Stomach (tissue), 9 donors: ENCODE results near the gene SLC5A5. TPM values are rescaled to one million over a fixed set of nuclear protein-coding genes. Genes with fewer than 3 reads are reported as not detected.
A peak's percentile ranks its signal among the peaks of the same experiment; 100 is the strongest.
"Not testable (repeated sequence)": the region's sequence is repeated elsewhere in the genome, so short reads cannot be mapped to it uniquely, and the experiment has no call there.

Experiments used
- DNase-seq, 2 donors: peaks; one replicate each; pipeline versions ENCODE4 v3.0.0 to v3.0.0-alpha.2; 2013 to 2019
- H3K27ac ChIP-seq, 5 donors: fragments of 200-600 bp in 4 of 5; sonication (generic) in 4 of 5; one replicate each; pipeline ENCODE4 v1.5.1; 2013 to 2019; ENCODE audit warnings: mild to moderate bottlenecking in 1 of 5, moderate library complexity in 1 of 5
- H3K27me3 ChIP-seq, 3 donors: fragments of 200-600 bp; sonication (generic); one replicate each; pipeline ENCODE4 v1.5.1; 2017 to 2019; ENCODE audit warnings: mixed run types in 1 of 3
- H3K36me3 ChIP-seq, 4 donors: fragments of 200-600 bp; sonication (generic); 1 replicate in 3 of 4; 2 replicates in 1 of 4; pipeline ENCODE4 v1.5.1; 2016 to 2019
- H3K4me1 ChIP-seq, 4 donors: fragments of 200-600 bp; sonication (generic); one replicate each; pipeline ENCODE4 v1.5.1; 2016 to 2019
- H3K4me3 ChIP-seq, 4 donors: fragments of 200-600 bp; sonication (generic) in 3 of 4; one replicate each; pipeline ENCODE4 v1.5.1; 2016 to 2019; ENCODE audit warnings: mild to moderate bottlenecking in 1 of 4
- H3K9me3 ChIP-seq, 4 donors: fragments of 200-600 bp; sonication (generic); one replicate each; pipeline ENCODE4 v1.5.1; 2016 to 2019
- EP300 ChIP-seq: sonication (generic); formaldehyde crosslinking; IDR thresholded peaks from one replicate; pipeline ENCODE4 v1.6.1; 2017; ENCODE audit warnings: antibody characterized with exemption
- POLR2A ChIP-seq, 4 donors: fragments of 450-650 bp; IDR thresholded peaks; one replicate each; pipeline ENCODE4 v1.6.1; 2016; ENCODE audit warnings: antibody characterized with exemption in 4 of 4, control low read depth in 2 of 4, mild to moderate bottlenecking in 1 of 4, moderate library complexity in 1 of 4
- POLR2AphosphoS5 ChIP-seq, 3 donors: sonication (generic); formaldehyde crosslinking; IDR thresholded peaks; one replicate each; pipeline ENCODE4 v1.6.1; 2016; ENCODE audit warnings: antibody characterized with exemption in 3 of 3
- WGBS, 5 donors: extraction: QIAGEN DNeasy Blood & Tissue Kit in 3 of 5; methylation state at CpG; one replicate each; pipeline versions ENCODE4 v1.1.5 to v1.1.7; 2013 to 2018; 5-methylcytosine and 5-hydroxymethylcytosine counted together
- intact Hi-C: fragments of 100-400 bp; cut with DNase I; formaldehyde crosslinking; loops from one replicate; pipeline ENCODE4 v1.15.1; 2023; ENCODE audit warnings: low total_unique reads
- polyA plus RNA-seq, 3 donors: library from polyadenylated mRNA; stranded (reverse); fragments of 200-250 nt; gene quantifications; one replicate each; pipeline ENCODE4 v1.2.3, GENCODE V29; 2013
- total RNA-seq, 5 donors: library from RNA; depleted of rRNA; stranded (reverse); fragments of >200 nt; gene quantifications; one replicate each; pipeline versions ENCODE4 v1.1.0 to v1.2.3, GENCODE V29; 2014 to 2016
- TF ChIP-seq, protein P1 (sequence below), 7 experiments: fragments of 450-650 bp in 4 of 7; fragments of 200-600 bp in 3 of 7; sonication (generic) in 3 of 7; IDR thresholded peaks; one replicate each; pipeline ENCODE4 v1.5.1; 2016 to 2019; ENCODE audit warnings: antibody characterized with exemption in 7 of 7, control low read depth in 2 of 7, mild to moderate bottlenecking in 1 of 7
- donor health status: healthy with polysubstance abuse.
- donor health status: Bipolar disorder and iron deficiency.
- donor health status: healthy.

Gene SLC5A5
- total and polyA plus RNA-seq, 8 donors = 1.3 to 116 (median 19.7) TPM; not detected in 1

DNA sequence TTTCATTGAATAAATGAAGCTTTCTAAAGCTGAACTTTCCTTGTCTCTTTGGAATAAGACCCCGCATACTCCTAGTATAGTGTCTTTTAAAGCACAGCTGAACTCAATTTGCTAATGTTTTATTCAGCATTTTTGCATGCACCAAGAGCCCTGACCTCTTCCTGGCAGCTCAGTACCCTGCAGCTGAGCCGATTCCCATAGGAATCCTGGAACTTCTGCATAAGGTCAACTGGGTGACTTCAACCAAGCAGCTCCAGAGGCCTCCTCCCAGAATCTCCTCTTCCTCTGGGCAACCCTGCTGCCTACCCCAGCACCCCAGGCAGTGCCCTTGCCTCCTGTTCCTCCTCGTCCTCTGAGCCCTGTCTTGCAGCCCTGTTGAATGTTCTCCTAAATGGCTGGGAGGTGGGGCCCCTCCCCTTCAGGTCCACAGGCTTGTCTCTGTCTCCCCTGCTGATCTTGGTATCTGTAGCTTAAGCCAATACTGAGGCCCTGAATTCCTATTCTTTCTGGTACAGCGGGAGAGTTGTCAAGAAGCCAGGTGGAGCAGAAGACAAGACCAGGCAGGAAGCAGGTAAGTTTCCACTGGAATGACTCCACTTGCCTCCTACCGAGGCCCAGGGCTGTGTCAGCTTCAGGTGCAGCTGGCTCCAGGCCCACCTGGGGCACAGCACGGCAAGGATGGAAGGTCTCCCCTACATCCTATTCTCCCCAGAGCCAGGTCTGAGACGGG is 37.4 kb downstream of the SLC5A5 start:
- Histone ChIP-seq H3K9me3 (peaks cover 0 to 30% (median 27%) of the 10 kb centered on the region in 4 donors), H3K27ac (no peak overlapping the region), H3K4me1 (no peaks in the 10 kb centered on the region), H3K27me3 (peaks cover 0 to 13% (median 0%) of the 10 kb centered on the region in 3 donors), H3K36me3 (no peaks in the 10 kb centered on the region), H3K4me3 (no peak overlapping the region)
- DNase-seq = no peak
- intact Hi-C loops = no loop called here
- WGBS, 5 donors = 42 to 68% (median 53%) methylated on average over 7 of the region's 7 CpGs
- no peak for TF ChIP-seq POLR2A (IDR thresholded peaks at IDR 0.05)
- no peak for TF ChIP-seq EP300
- TF ChIP-seq, protein P1, sequence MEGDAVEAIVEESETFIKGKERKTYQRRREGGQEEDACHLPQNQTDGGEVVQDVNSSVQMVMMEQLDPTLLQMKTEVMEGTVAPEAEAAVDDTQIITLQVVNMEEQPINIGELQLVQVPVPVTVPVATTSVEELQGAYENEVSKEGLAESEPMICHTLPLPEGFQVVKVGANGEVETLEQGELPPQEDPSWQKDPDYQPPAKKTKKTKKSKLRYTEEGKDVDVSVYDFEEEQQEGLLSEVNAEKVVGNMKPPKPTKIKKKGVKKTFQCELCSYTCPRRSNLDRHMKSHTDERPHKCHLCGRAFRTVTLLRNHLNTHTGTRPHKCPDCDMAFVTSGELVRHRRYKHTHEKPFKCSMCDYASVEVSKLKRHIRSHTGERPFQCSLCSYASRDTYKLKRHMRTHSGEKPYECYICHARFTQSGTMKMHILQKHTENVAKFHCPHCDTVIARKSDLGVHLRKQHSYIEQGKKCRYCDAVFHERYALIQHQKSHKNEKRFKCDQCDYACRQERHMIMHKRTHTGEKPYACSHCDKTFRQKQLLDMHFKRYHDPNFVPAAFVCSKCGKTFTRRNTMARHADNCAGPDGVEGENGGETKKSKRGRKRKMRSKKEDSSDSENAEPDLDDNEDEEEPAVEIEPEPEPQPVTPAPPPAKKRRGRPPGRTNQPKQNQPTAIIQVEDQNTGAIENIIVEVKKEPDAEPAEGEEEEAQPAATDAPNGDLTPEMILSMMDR (IDR thresholded peaks at IDR 0.05) = no peak
- no peak for TF ChIP-seq POLR2AphosphoS5 (IDR thresholded peaks at IDR 0.05)

DNA sequence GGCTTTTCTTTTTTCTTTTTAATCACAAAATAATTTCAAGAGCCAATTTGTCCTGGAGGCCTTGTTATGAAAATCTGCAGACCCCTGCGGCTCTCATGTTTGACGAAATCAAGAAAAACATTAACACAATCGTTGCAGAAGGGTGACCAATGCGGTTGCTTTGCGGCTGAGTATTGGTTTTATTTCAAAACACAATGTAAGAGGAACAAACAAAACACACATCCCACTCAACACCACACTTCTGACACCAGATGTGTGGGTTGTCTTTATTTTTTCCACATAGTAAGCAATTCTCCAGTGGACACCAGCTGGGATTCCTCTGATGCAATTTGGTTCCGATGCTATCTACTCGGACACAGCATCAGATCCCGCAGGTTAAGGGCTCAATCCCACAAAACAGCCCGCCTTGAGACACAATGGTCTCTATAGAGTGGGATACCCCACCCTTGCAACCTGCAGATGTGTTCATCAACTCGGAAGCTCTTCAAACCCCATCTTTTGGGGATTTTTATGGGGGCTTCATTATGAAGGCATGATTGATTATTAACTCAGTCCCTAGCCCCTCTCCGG is 39.1 kb downstream of the SLC5A5 start:
- no peaks in the 10 kb centered on the region for H3K36me3 ChIP-seq
- no peak overlapping the region for H3K27ac ChIP-seq
- no peak overlapping the region for H3K4me3 ChIP-seq
- peaks cover 0 to 31% (median 28%) of the 10 kb centered on the region in 4 donors for H3K9me3 ChIP-seq
- DNase-seq = no peak
- H3K27me3 ChIP-seq = peaks cover 0 to 10% (median 0%) of the 10 kb centered on the region in 3 donors
- 71 to 85% (median 78%) methylated on average over 11 of the region's 11 CpGs for WGBS, 5 donors
- no peak for TF ChIP-seq EP300
- TF ChIP-seq POLR2A (IDR thresholded peaks at IDR 0.05) = no peak
- no peak for TF ChIP-seq POLR2AphosphoS5 (IDR thresholded peaks at IDR 0.05)
- TF ChIP-seq, protein P1 (IDR thresholded peaks at IDR 0.05) = no peak
- intact Hi-C loops = no loop called here
- peaks cover 0 to under 1% (median 0%) of the 10 kb centered on the region in 4 donors for H3K4me1 ChIP-seq

DNA sequence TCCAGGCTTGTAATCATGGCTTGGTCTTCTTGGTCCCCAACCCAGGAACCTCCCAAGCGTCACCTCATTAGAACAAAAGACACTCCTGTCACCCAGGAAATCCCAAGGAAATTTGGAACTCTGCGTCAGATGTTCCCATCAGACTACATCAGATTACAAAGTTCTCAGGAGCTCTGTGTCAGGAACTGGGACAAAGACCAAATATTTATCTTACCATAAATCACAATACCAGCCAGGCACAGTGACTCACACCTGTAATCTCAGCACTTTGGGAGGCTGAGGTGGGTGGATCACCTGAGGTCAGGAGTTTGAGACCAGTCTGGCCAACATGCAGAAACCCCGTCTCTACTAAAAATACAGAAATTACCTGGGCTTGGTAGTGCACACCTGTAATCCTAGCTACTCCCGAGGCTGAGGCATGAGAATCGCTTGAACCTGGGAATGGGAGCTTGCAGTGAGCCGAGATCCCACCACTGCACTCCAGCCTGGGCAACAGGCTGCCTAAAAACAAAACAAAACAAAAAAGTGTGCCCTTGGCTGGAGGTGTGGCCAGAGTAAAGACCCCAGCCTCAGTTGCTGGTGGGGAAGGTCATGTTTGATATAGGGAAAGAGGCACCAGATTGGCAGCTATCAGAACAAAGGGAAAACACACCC is 44.3 kb downstream of the SLC5A5 start:
- peak overlapping the region; percentile 49 to 80 (median 67) for H3K27ac ChIP-seq
- intact Hi-C loops = no loop called here
- H3K4me3 ChIP-seq = no peak overlapping the region
- no peaks in the 10 kb centered on the region for H3K36me3 ChIP-seq
- peaks cover 4 to 10% (median 7%) of the 10 kb centered on the region in 4 donors for H3K4me1 ChIP-seq
- peaks cover 0 to 20% (median 16%) of the 10 kb centered on the region in 4 donors for H3K9me3 ChIP-seq
- 33 to 49% (median 36%) methylated on average over 6 of the region's 6 CpGs for WGBS, 5 donors
- peaks cover 0 to 16% (median 0%) of the 10 kb centered on the region in 3 donors for H3K27me3 ChIP-seq
- peak in 2 of 3 donors; percentile 56 to 64 for TF ChIP-seq POLR2AphosphoS5 (IDR thresholded peaks at IDR 0.05)
- no peak for TF ChIP-seq EP300
- peak; percentile 44 to 57 for DNase-seq

DNA sequence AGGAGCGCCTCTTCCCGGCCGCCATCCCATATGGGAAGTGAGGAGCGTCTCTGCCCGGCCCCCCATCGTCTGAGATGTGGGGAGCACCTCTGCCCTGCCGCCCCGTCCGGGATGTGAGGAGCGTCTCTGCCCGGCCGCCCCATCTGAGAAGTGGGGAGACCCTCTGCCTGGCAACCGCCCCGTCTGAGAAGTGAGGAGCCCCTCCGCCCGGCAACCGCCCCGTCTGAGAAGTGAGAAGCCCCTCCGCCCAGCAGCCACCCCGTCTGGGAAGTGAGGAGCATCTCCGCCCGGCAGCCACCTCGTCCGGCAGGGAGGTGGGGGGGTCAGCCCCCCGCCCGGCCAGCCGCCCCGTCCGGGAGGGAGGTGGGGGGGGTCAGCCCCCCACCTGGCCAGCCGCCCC is 46.4 kb downstream of the SLC5A5 start:
- H3K4me1 ChIP-seq = peaks cover 4 to 10% (median 7%) of the 10 kb centered on the region in 4 donors
- H3K9me3 ChIP-seq = peaks cover 0 to 15% (median 10%) of the 10 kb centered on the region in 4 donors
- WGBS, 5 donors = 90 to 97% (median 95%) methylated on average over 10 to 25 of the region's 30 CpGs
- intact Hi-C loops, H3K27ac ChIP-seq, H3K36me3 ChIP-seq, DNase-seq, H3K4me3 ChIP-seq: not testable (repeated sequence)
- H3K27me3 ChIP-seq = peaks cover 0 to 13% (median 0%) of the 10 kb centered on the region in 3 donors

DNA sequence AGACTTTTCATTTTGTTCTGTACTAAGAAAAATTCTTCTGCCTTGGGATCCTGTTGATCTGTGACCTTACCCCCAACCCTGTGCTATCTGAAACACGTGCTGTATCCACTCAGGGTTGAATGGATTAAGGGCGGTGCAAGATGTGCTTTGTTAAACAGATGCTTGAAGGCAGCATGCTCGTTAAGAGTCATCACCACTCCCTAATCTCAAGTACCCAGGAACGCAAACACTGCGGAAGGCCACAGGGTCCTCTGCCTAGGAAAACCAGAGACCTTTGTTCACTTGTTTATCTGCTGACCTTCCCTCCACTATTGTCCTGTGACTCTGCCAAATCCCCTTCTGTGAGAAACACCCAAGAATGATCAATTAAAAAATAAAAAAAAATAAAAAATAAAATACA is 47.4 kb downstream of the SLC5A5 start:
- Histone ChIP-seq H3K27me3 (peaks cover 0 to 12% (median 0%) of the 10 kb centered on the region in 3 donors), H3K4me1 (peaks cover 4 to 10% (median 7%) of the 10 kb centered on the region in 4 donors), H3K27ac (peak overlapping the region in 1 of 5 donors; percentile 14)
- peak in 1 of 3 donors; percentile 19 for TF ChIP-seq POLR2AphosphoS5 (IDR thresholded peaks at IDR 0.05)
- H3K9me3 ChIP-seq, intact Hi-C loops, H3K36me3 ChIP-seq, H3K4me3 ChIP-seq, DNase-seq: not testable (repeated sequence)
- 28 to 57% (median 37%) methylated on average over 3 to 5 of the region's 5 CpGs for WGBS, 5 donors
